GM12864 (cell line): ENCODE measurements around the gene TM7SF2.

ENCODE experiments used
- DNase-seq: peaks from one replicate; pipeline ENCODE4 v3.0.0-alpha.2; 2011; ENCODE audit warnings: low read depth
- H3K4me3 ChIP-seq: 2 replicates; pipeline ENCODE4 v1.5.1; 2011; ENCODE audit warnings: mild to moderate bottlenecking, low read depth, low read length, control low read depth
- TF ChIP-seq, protein P1 (sequence below): IDR thresholded peaks from 2 replicates; pipeline ENCODE4 v1.5.1; 2011; ENCODE audit warnings: low read depth, mild to moderate bottlenecking, moderate library complexity, low read length, control low read depth, inconsistent platforms; ENCODE audit errors: missing control alignments

Gene TM7SF2

DNA sequence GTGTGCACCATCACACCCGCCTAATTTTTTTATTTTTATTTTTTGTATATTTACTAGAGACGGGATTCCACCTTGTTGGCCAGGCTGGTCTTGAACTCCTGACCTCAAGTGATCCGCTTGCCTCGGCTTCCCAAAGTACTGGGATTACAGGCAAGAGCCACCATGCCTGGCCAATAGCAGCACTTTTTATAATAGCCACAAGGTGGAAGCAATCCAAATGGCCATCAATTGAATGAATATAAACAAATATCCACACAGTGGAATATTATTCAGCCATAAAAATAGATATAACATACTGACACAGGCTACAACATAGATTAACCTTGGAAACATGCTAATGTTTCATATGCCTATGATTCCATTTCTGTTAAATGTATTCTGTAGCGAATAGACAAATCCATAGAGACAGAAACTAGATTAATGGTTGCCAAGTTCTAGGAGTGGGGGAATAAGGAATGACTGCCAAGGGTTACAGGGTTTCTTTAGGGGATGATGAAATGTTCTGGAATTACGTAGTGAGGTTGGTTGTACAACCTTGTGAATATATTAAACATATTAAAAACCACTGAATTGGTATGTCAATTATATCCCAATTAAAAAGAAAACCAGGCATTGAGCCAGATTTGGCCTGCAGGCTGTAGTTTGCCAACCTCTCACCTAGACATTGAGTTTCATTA lies 10.9 kb upstream of the TM7SF2 start:
- DNase-seq: no peak
- no peak overlapping the region for H3K4me3 ChIP-seq
- TF ChIP-seq, protein P1, sequence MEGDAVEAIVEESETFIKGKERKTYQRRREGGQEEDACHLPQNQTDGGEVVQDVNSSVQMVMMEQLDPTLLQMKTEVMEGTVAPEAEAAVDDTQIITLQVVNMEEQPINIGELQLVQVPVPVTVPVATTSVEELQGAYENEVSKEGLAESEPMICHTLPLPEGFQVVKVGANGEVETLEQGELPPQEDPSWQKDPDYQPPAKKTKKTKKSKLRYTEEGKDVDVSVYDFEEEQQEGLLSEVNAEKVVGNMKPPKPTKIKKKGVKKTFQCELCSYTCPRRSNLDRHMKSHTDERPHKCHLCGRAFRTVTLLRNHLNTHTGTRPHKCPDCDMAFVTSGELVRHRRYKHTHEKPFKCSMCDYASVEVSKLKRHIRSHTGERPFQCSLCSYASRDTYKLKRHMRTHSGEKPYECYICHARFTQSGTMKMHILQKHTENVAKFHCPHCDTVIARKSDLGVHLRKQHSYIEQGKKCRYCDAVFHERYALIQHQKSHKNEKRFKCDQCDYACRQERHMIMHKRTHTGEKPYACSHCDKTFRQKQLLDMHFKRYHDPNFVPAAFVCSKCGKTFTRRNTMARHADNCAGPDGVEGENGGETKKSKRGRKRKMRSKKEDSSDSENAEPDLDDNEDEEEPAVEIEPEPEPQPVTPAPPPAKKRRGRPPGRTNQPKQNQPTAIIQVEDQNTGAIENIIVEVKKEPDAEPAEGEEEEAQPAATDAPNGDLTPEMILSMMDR: peak; percentile 11

DNA sequence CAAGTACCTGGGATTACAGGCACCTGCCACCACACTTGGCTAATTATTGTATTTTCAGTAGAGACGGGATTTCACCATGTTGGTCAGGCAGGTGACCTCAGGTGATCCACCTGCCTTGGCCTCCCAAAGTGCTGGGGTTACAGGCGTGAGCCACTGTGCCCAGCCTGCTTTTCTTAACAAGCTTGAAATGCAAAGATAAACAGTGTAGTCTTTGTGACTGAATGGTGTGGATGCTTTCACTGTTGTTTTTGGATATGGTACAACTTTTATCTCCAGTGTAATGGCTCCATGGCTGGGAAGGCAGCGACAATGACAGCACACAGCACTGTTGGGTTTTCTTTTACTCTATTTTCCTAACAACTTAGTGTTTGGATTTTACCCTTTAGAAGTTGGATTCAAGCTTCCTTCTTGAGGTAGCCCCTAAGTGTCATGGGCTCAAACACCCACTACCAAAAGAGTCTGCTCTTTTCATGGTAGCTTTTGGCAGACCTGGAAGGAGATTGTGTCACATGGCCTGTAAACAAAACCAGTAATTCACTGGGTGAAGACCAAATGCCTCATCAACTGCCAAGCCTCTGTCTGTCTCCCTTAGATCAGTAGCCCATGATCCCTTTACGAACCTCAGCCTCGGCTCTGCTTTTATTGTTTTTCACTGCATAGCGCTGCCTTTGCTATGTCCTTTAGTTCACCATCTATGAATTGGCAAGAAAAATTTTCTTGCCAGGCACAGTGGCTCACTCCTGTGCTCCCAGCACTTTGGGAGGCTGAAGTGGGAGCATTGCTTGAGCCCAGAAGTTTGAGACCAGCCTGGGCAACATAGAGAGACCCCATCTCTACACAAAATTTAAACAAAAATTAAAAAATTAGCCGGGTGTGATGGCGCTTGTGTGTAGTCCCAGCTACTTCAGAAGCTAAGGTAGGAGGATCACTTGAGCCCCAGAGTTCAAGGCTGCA lies 9.3 kb upstream of the TM7SF2 start:
- DNase-seq: no peak
- TF ChIP-seq, protein P1: no peak

DNA sequence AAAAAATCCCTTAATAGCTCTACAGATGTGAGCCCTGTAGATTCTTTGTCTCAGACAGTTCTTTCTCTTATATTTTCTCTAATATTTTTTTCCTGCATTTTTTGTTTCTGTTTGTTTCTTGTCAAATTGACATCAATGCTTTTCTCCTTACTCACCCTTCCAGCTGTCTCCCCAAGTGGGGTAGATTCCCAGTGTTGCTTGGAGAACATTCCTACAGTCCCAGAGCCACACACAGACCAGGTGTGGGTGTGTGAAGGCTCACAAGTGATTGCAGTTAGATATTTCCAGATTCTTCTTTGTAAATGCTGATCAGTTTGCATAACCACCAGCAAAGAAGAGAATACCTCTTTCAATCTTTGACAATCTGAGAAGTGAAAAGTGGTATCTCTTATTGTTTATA lies 8.2 kb upstream of the TM7SF2 start:
- TF ChIP-seq, protein P1: no peak
- DNase-seq: no peak
- no peak overlapping the region for H3K4me3 ChIP-seq

More for the DNA sequence above, 9.3 kb upstream of the TM7SF2 start:
- no peak overlapping the region for H3K4me3 ChIP-seq

DNA sequence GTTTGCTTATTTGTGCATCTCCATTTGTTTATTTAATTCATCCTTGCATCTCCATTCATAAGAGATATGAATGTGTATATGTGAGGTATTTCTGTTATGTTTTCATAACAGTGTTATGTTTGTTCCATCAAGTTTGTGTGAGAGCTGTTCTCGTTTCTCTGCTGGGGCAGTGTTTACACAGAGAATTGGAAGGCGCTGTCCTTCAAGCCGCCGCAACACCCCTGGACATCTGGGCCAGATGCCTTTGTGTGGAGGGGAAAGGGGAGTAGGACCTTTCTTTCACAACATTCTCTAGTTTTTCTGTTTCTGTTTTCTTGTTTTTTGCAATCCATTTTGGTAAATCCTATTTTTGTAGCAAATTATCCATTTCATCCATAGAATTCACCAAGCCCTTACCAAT lies 7.0 kb upstream of the TM7SF2 start:
- H3K4me3 ChIP-seq: no peak overlapping the region
- DNase-seq: no peak
- TF ChIP-seq, protein P1: no peak

DNA sequence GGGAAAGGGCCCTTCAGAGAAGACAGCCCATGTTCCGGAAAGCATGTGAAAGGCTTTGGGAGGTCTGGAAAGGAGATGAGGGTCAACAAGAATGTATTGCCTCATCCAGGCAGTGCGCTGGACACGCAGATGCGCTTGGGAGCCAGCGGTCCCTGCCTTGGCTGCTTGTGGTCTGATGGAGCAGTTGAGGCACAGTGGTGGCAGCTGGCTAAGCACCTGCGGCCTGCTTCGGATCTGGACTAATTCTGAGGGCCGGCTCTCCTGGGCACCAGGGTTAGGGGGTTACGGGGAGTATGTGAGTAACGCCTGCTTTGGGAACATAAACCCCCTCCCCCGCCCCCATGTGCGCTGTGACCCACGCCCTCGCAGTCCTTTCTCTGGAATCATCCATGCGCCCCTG lies 4.6 kb upstream of the TM7SF2 start:
- DNase-seq: no peak
- TF ChIP-seq, protein P1: no peak
- no peak overlapping the region for H3K4me3 ChIP-seq

DNA sequence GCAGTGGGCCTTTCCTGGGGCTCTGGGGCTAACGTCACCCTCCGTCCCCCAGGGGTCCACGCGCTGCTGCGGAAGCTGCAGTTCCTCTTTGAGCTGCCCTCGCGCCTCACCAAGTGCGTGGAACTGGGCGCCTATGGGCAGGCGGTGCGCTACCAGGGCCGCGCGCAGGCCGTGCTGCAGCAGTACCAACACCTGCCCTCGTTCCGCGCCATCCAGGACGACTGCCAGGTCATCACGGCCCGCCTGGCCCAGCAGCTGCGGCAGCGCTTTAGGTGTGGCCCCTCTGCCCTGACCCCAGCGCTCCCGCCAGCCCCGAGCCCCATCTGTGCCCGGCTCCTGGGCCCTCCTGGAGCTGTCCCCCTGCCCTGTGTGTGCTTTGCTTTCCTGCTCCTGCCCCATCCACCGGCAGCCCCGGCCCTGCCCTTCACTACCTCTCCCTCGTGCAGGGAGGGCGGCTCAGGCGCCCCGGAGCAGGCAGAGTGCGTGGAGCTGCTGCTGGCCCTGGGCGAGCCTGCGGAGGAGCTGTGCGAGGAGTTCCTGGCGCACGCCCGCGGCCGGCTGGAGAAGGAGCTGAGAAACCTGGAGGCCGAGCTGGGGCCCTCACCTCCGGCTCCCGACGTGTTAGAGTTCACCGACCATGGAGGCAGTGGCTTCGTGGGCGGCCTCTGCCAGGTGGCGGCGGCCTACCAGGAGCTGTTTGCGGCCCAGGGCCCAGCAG lies 3.8 kb upstream of the TM7SF2 start:
- no peak for DNase-seq

More for the DNA sequence above, 3.8 kb upstream of the TM7SF2 start:
- TF ChIP-seq, protein P1: no peak
- no peak overlapping the region for H3K4me3 ChIP-seq
